ENCODE results near the gene PHOSPHO2.
"Not testable (repeated sequence)": the region's sequence is repeated elsewhere in the genome, so short reads cannot be mapped to it uniquely, and the experiment has no call there.

The PHOSPHO2 gene

DNA sequence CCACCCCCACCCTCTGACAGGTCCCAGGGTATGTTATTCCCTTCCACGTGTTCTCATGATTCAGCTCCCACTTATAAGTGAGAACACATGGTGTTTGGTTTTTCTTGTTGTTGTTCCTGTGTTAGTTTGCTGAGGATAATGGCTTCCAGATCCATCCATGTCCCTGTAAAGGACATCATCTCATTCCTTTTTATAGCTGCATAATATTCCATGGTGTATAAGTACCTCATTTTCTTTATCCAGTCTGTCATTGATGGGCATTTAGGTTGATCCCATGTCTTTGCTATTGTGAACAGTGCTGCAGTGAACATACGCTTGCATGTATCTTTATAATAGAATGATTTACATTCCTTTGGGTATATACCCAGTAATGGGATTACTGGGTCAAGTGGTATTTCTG, 4.9 kb downstream of the PHOSPHO2 start:
- not testable (repeated sequence) for H3K4me3 ChIP-seq (ENCODE audit: insufficient read depth, low read depth, low read length); H3K27ac ChIP-seq (ENCODE audit: insufficient read depth, low read depth, low read length, poor library complexity, severe bottlenecking); H3K36me3 ChIP-seq (ENCODE audit: control insufficient read depth, insufficient read depth, low read length); H3K9me3 ChIP-seq (ENCODE audit: control insufficient read depth, low read length); H3K4me1 ChIP-seq (ENCODE audit: control insufficient read depth, insufficient read depth, low read length); H3K27me3 ChIP-seq (ENCODE audit: control insufficient read depth, insufficient read depth, low read length, poor library complexity, severe bottlenecking)
- WGBS, 2 experiments = 100% methylated on average over 1 to 2 of the region's 2 CpGs

DNA sequence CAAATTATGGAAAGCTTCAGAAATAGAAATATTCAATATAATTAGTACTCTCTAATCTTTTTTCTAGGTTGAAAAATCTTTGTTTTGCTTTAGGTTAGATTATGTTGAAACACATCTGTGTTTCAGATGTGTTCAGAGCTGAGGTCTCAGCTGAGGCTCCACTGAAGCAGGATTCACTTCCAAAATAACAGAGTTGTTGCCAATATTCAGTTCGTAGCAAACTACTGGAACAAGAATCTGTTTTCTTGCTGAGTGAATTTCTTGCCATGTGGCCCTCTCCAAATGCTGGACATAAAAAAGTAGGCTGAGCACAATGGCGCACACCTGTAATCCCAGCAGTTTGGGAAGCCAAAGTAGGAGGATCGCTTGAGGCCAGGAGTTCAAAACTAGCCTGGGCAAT, 8.7 kb downstream of the PHOSPHO2 start:
- 81 to 87% methylated on average over 3 of the region's 3 CpGs for WGBS, 2 experiments
- H3K4me1 ChIP-seq (ENCODE audit: control insufficient read depth, insufficient read depth, low read length) = no peaks in the 10 kb centered on the region

DNA sequence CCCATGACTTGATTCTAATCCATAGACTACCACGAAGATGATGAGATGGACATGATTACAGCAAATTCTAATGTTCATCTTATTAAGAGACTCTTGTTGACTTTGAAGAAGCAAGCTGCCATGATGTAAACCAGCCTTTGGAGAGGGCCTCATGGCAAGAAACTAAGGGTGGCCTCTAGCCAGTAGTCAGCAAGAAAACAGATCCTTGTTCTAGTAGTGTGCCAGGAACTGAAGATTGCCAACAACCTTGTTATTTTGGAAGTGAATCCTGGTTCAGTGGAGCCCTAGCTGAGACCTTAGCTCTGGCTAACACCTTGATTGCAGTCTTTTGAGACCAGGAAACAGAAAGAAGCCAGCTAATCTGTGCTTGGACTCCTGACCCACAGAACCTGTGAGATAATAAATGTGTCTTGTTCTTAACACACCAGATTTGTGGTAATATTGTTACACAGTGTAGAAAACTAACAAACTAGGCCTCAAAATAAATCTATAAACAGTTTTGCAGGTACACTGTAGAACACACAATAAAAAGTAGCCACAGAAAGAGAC, 10.0 kb downstream of the PHOSPHO2 start:
- Histone ChIP-seq H3K27me3 (ENCODE audit: control insufficient read depth, insufficient read depth, low read length, poor library complexity, severe bottlenecking) (no peaks in the 10 kb centered on the region), H3K9me3 (ENCODE audit: control insufficient read depth, low read length) (no peaks in the 10 kb centered on the region), H3K4me1 (ENCODE audit: control insufficient read depth, insufficient read depth, low read length) (no peaks in the 10 kb centered on the region), H3K4me3 (ENCODE audit: insufficient read depth, low read depth, low read length) (no peak overlapping the region), H3K36me3 (ENCODE audit: control insufficient read depth, insufficient read depth, low read length) (peaks cover 3% of the 10 kb centered on the region), H3K27ac (ENCODE audit: insufficient read depth, low read depth, low read length, poor library complexity, severe bottlenecking) (no peak overlapping the region)
- WGBS, 2 experiments = 100% methylated on average over 1 of the region's 1 CpG; no CpG with 5 or more reads in 1 of the 2 experiments

More for the DNA sequence above, 8.7 kb downstream of the PHOSPHO2 start:
- Histone ChIP-seq H3K4me3 (ENCODE audit: insufficient read depth, low read depth, low read length) (no peak overlapping the region), H3K9me3 (ENCODE audit: control insufficient read depth, low read length) (no peaks in the 10 kb centered on the region), H3K27me3 (ENCODE audit: control insufficient read depth, insufficient read depth, low read length, poor library complexity, severe bottlenecking) (no peaks in the 10 kb centered on the region), H3K36me3 (ENCODE audit: control insufficient read depth, insufficient read depth, low read length) (peaks cover 3% of the 10 kb centered on the region), H3K27ac (ENCODE audit: insufficient read depth, low read depth, low read length, poor library complexity, severe bottlenecking) (no peak overlapping the region)

DNA sequence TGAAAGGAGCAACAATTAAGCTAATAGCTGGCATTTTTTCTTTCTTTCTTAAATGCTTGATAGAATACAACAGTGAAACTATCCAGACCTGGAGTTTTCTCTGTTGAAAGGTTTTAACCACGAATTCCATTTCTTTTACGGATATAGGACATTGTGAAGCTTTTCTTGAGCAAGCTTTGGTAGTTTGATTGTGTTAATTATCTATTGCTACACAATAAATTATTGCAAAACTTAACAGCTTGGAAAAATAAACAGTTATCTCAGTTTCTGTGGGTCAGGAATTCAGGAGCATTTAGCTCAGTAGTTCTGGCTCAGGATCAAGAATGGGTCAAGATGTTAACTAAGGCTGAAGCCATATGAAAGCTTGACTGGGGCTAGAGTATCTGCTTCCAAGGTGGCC, 11.7 kb downstream of the PHOSPHO2 start:
- no peaks in the 10 kb centered on the region for H3K9me3 ChIP-seq (ENCODE audit: control insufficient read depth, low read length)
- 85 to 100% methylated on average over 2 of the region's 2 CpGs for WGBS, 2 experiments
- no peaks in the 10 kb centered on the region for H3K4me1 ChIP-seq (ENCODE audit: control insufficient read depth, insufficient read depth, low read length)
- H3K27me3 ChIP-seq (ENCODE audit: control insufficient read depth, insufficient read depth, low read length, poor library complexity, severe bottlenecking) = no peaks in the 10 kb centered on the region
- H3K36me3 ChIP-seq (ENCODE audit: control insufficient read depth, insufficient read depth, low read length) = peaks cover 7% of the 10 kb centered on the region
- H3K27ac ChIP-seq (ENCODE audit: insufficient read depth, low read depth, low read length, poor library complexity, severe bottlenecking) = no peak overlapping the region
- H3K4me3 ChIP-seq (ENCODE audit: insufficient read depth, low read depth, low read length) = no peak overlapping the region

DNA sequence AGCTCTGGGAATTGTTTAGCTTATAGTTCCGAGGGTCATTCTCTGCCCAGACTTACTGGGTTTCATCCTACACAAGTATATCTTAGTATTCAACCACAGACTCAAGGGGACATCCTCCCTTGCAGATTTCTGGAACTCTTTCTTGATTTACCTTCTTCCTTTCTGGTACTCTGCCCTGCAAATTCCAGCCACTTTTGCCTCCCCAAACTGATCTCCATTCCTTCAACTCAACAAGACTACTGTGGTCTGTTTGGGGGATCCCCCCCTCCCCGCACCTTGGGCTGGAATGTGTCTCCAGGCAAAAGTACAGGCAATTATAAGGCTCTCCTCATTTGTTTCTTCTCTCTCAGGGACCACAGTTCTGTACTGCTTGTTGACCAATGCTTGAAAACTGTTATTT, 13.4 kb downstream of the PHOSPHO2 start:
- Histone ChIP-seq H3K27me3 (ENCODE audit: control insufficient read depth, insufficient read depth, low read length, poor library complexity, severe bottlenecking) (no peaks in the 10 kb centered on the region), H3K4me1 (ENCODE audit: control insufficient read depth, insufficient read depth, low read length) (no peaks in the 10 kb centered on the region), H3K4me3 (ENCODE audit: insufficient read depth, low read depth, low read length) (no peak overlapping the region), H3K36me3 (ENCODE audit: control insufficient read depth, insufficient read depth, low read length) (peaks cover 7% of the 10 kb centered on the region), H3K9me3 (ENCODE audit: control insufficient read depth, low read length) (no peaks in the 10 kb centered on the region), H3K27ac (ENCODE audit: insufficient read depth, low read depth, low read length, poor library complexity, severe bottlenecking) (no peak overlapping the region)
- WGBS, 2 experiments = 67 to 74% methylated on average over 2 of the region's 2 CpGs

DNA sequence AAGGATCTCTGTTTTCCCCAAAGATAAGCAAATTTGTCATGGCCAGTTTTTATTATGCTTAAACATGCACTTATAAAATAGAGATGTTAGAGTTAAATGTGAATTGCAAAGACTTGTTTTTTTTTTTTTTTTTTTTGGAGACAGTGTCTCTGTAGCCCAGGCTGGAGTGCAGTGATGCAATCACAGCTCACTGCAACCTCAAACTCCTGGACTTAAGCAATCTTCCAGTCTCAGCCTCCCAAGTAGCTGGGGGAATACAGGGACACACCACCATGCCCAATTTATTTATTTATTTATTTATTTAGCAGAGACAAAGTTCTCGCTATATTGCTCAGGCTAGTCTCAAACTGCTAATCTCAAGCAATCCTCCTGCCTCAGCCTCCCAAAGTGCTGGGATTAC, 15.1 kb downstream of the PHOSPHO2 start:
- WGBS, 2 experiments = 89 to 95% methylated on average over 1 of the region's 1 CpG
- Histone ChIP-seq H3K9me3 (ENCODE audit: control insufficient read depth, low read length) (no peaks in the 10 kb centered on the region), H3K27me3 (ENCODE audit: control insufficient read depth, insufficient read depth, low read length, poor library complexity, severe bottlenecking) (no peaks in the 10 kb centered on the region), H3K27ac (ENCODE audit: insufficient read depth, low read depth, low read length, poor library complexity, severe bottlenecking) (no peak overlapping the region), H3K4me1 (ENCODE audit: control insufficient read depth, insufficient read depth, low read length) (no peaks in the 10 kb centered on the region), H3K4me3 (ENCODE audit: insufficient read depth, low read depth, low read length) (no peak overlapping the region), H3K36me3 (ENCODE audit: control insufficient read depth, insufficient read depth, low read length) (peaks cover 4% of the 10 kb centered on the region)

DNA sequence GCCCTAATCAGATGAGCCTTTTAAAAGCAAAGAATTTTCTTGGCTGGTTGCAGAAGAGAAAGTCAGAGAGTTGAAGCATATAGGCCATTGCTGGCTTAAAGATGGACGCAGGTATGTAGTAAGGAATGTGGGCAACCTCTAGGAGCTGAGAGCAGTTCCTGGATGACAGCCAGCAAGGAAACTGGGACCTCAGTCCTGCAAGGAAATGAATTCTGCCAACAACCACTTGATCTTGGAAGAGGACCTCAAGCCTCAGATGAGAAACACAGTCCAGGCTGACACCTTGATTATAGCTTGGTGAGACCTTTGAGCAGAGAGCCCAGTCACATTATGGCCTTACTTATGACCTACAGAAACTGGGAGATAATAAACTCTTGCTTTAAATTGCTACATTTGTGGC, 15.7 kb downstream of the PHOSPHO2 start:
- no peaks in the 10 kb centered on the region for H3K4me1 ChIP-seq (ENCODE audit: control insufficient read depth, insufficient read depth, low read length)
- peaks cover 4% of the 10 kb centered on the region for H3K36me3 ChIP-seq (ENCODE audit: control insufficient read depth, insufficient read depth, low read length)
- 94 to 97% methylated on average over 1 of the region's 1 CpG for WGBS, 2 experiments
- no peak overlapping the region for H3K4me3 ChIP-seq (ENCODE audit: insufficient read depth, low read depth, low read length)
- no peaks in the 10 kb centered on the region for H3K27me3 ChIP-seq (ENCODE audit: control insufficient read depth, insufficient read depth, low read length, poor library complexity, severe bottlenecking)
- H3K9me3 ChIP-seq (ENCODE audit: control insufficient read depth, low read length) = no peaks in the 10 kb centered on the region
- no peak overlapping the region for H3K27ac ChIP-seq (ENCODE audit: insufficient read depth, low read depth, low read length, poor library complexity, severe bottlenecking)

DNA sequence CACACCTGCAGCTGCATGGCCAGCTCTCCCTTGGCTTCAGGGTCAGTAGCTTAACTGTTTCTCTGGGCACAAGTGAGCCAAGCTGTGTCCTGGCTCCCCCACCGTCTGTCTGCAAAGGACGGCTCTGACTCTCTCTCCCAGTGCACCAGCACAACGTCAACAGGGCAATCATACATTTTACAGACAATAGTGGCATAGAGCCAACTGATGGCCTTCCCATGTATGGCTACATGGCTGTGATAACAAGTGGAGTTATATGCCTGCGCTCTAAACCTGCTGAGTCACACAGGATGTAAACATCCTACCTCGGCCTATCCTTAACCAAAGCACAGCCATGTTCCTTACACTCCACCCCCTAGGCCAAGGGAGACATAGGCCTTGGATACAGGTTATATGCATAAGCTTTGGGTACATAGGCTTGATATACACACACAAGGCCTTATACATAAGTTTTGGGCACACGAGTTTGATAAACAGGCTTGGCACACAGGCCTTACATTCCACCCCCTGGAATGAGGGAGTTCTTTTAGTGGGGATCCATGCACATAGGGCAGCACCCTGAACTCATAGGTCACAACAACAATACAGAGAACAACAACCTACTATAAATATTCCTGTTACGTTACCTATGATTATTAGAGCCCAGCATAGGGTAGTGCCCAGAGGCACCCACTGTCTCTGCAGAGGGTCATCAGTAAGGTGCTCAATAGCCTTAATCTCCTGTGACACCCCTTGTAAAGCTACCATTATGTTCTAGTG, 17.7 kb downstream of the PHOSPHO2 start:
- Histone ChIP-seq H3K27ac (ENCODE audit: insufficient read depth, low read depth, low read length, poor library complexity, severe bottlenecking) (no peak overlapping the region), H3K4me3 (ENCODE audit: insufficient read depth, low read depth, low read length) (no peak overlapping the region), H3K4me1 (ENCODE audit: control insufficient read depth, insufficient read depth, low read length) (no peaks in the 10 kb centered on the region), H3K36me3 (ENCODE audit: control insufficient read depth, insufficient read depth, low read length) (peaks cover 4% of the 10 kb centered on the region), H3K9me3 (ENCODE audit: control insufficient read depth, low read length) (no peaks in the 10 kb centered on the region), H3K27me3 (ENCODE audit: control insufficient read depth, insufficient read depth, low read length, poor library complexity, severe bottlenecking) (no peaks in the 10 kb centered on the region)
- WGBS, 2 experiments = 93 to 94% methylated on average over 7 of the region's 7 CpGs

DNA sequence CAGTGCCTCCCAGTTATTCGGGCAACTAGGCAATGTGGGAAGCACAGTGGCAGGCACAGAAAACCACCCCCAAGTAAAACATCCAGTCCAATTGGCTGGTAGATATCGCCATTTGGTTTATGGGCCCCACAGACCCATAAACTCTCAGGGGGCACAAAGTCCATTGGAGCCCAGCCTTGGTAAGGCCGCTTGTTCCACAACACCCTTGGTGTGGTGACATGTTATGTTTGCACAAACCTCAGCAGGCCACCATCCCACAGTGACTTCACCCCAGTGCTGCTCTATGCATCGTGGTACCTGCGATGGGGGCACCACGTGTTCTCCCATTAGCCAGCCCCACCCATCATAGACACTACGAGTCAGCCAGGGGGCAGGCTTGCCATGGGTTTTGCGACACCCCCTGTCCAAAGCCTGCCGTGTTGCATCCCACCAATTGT, 18.5 kb downstream of the PHOSPHO2 start:
- WGBS, 2 experiments = 89 to 90% methylated on average over 9 of the region's 9 CpGs
- no peak overlapping the region for H3K27ac ChIP-seq (ENCODE audit: insufficient read depth, low read depth, low read length, poor library complexity, severe bottlenecking)

DNA sequence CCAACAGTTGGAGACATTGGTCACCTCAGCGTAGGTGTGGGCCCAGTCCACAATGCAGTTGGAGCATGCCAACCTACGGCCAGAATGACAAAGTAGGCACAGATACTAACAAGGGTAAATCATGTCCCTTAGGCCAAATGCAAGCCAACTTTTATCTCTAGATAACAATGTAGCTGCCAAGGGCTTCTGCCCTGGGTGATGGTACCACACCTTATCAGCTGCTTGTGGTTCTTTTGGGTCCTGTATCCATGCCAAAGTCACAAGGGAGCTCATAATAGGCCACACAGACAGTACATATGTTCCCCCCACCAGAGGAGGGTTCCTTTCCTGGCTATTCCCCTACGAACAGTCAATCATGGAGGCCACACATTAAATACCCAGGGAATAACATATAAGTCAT, 19.1 kb downstream of the PHOSPHO2 start:
- Histone ChIP-seq H3K27ac (ENCODE audit: insufficient read depth, low read depth, low read length, poor library complexity, severe bottlenecking) (no peak overlapping the region), H3K36me3 (ENCODE audit: control insufficient read depth, insufficient read depth, low read length) (peaks cover 4% of the 10 kb centered on the region), H3K4me3 (ENCODE audit: insufficient read depth, low read depth, low read length) (no peak overlapping the region), H3K9me3 (ENCODE audit: control insufficient read depth, low read length) (no peaks in the 10 kb centered on the region), H3K4me1 (ENCODE audit: control insufficient read depth, insufficient read depth, low read length) (no peaks in the 10 kb centered on the region), H3K27me3 (ENCODE audit: control insufficient read depth, insufficient read depth, low read length, poor library complexity, severe bottlenecking) (no peaks in the 10 kb centered on the region)
- 95 to 97% methylated on average over 3 of the region's 3 CpGs for WGBS, 2 experiments

More for the DNA sequence above, 18.5 kb downstream of the PHOSPHO2 start:
- no peaks in the 10 kb centered on the region for H3K27me3 ChIP-seq (ENCODE audit: control insufficient read depth, insufficient read depth, low read length, poor library complexity, severe bottlenecking)
- H3K9me3 ChIP-seq (ENCODE audit: control insufficient read depth, low read length) = no peaks in the 10 kb centered on the region
- peaks cover 4% of the 10 kb centered on the region for H3K36me3 ChIP-seq (ENCODE audit: control insufficient read depth, insufficient read depth, low read length)
- no peak overlapping the region for H3K4me3 ChIP-seq (ENCODE audit: insufficient read depth, low read depth, low read length)
- no peaks in the 10 kb centered on the region for H3K4me1 ChIP-seq (ENCODE audit: control insufficient read depth, insufficient read depth, low read length)
